ENCODE results near the gene PEAK1. TPM values are rescaled to one million over a fixed set of nuclear protein-coding genes. Genes with fewer than 3 reads are reported as not detected.
"Not testable (repeated sequence)": the region's sequence is repeated elsewhere in the genome, so short reads cannot be mapped to it uniquely, and the experiment has no call there.

The PEAK1 gene
- total RNA-seq, 1 experiment from 2014 or later, result 2.5 TPM

DNA sequence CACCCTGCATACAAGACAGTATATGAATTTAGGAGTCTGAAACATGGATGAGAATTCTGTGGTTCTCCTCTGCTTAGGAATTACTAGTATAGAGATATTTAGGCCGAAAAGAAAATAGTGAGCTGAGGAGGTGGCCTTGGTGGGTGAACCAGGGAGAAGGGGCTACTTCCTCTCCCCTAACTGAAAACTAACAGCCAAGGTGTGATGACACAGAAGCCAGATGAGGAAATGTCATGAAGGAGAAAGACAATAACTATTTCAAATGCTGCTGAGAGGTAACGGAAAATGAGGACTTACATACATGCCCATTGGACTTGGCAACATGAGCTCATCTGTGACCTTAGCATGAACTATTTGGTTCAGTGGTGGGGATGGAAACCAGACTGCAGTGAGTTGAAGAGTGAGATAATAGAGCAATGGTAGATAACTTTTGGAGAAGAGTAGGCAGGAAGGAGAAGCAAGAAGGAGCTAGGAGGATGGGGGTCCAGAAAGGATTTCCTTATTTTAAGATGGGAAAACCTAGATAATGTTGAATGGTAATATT, 234.6 kb downstream of the PEAK1 start:
- Histone ChIP-seq H3K79me2 (ENCODE audit: low read length) (no peaks in the 10 kb centered on the region), H3K4me1 (ENCODE audit: low read length) (peaks cover 33% of the 10 kb centered on the region), H3K4me3 (ENCODE audit: low read length) (no peak overlapping the region), H3K9ac (ENCODE audit: low read length) (no peak overlapping the region), H3K4me2 (ENCODE audit: low read depth, low read length, poor library complexity, severe bottlenecking) (no peak overlapping the region), H3K9me3 (ENCODE audit: low read length) (no peaks in the 10 kb centered on the region), H3K27me3 (ENCODE audit: low read length) (no peaks in the 10 kb centered on the region), H4K20me1 (ENCODE audit: insufficient read depth, low read depth, low read length) (no peaks in the 10 kb centered on the region; the same call in 1 of the 2 replicates), H2AFZ (ENCODE audit: low read length) (no peak overlapping the region), H3K27ac (ENCODE audit: low read length) (no peak overlapping the region), H3K9me2 (replicated peaks; ENCODE audit: insufficient read depth, low read length) (no peaks in the 10 kb centered on the region), H3K36me3 (ENCODE audit: insufficient read depth, low read length) (no peaks in the 10 kb centered on the region)
- DNase-seq, result no peak

DNA sequence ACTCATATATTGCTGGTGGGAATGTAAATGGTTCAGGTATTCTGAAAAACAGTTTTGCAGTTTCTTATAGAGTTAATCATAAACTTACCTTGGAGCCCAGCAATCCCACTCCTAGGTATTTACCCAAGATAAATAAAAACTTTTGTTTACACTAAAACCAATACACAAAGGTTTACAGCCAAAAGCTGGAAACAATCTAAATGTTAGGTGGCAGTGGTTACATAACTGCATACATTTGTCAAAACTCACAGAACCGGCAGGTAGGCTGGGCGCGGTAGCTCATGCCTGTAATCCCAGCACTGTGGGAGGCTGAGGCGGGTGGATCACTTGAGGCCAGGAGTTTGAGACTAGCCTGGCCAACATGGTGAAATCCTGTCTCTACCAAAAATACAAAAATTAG, 235.6 kb downstream of the PEAK1 start:
- not testable (repeated sequence) for DNase-seq; H4K20me1 ChIP-seq (ENCODE audit: insufficient read depth, low read depth, low read length); H3K9ac ChIP-seq (ENCODE audit: low read length); H3K27ac ChIP-seq (ENCODE audit: low read length); H2AFZ ChIP-seq (ENCODE audit: low read length); H3K4me3 ChIP-seq (ENCODE audit: low read length); H3K79me2 ChIP-seq (ENCODE audit: low read length); H3K4me2 ChIP-seq (ENCODE audit: low read depth, low read length, poor library complexity, severe bottlenecking); H3K27me3 ChIP-seq (ENCODE audit: low read length); H3K36me3 ChIP-seq (ENCODE audit: insufficient read depth, low read length); H3K9me2 ChIP-seq (replicated peaks; ENCODE audit: insufficient read depth, low read length); H3K9me3 ChIP-seq (ENCODE audit: low read length)
- peaks cover 33% of the 10 kb centered on the region for H3K4me1 ChIP-seq (ENCODE audit: low read length)

DNA sequence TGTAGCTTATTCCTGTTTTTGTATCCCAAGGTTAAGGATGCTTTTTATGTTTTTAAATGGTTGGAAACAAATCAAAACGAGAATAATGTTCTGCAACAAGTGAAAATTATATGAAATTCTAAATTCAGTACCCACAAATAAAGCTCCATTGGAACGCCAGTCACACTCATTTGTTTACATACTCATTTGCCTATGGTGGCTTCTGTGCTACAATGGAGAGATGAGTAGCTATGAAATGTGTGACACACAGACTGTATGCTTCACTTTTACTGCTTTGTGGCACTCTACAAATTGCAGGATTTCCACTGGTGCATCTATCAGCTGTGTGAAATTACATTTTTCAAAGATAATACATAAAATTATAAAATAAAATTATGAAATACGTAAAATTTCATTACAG, 236.8 kb downstream of the PEAK1 start:
- H3K27ac ChIP-seq (ENCODE audit: low read length), result no peak overlapping the region
- no peaks in the 10 kb centered on the region for H3K9me3 ChIP-seq (ENCODE audit: low read length)
- H3K4me2 ChIP-seq (ENCODE audit: low read depth, low read length, poor library complexity, severe bottlenecking), result no peak overlapping the region
- no peaks in the 10 kb centered on the region for H3K9me2 ChIP-seq (replicated peaks; ENCODE audit: insufficient read depth, low read length)
- peaks cover 28% of the 10 kb centered on the region for H3K4me1 ChIP-seq (ENCODE audit: low read length)
- no peaks in the 10 kb centered on the region for H3K79me2 ChIP-seq (ENCODE audit: low read length)
- no peak overlapping the region for H3K9ac ChIP-seq (ENCODE audit: low read length)
- H3K36me3 ChIP-seq (ENCODE audit: insufficient read depth, low read length), result no peaks in the 10 kb centered on the region
- no peaks in the 10 kb centered on the region for H3K27me3 ChIP-seq (ENCODE audit: low read length)
- no peaks in the 10 kb centered on the region; the same call in 1 of the 2 replicates for H4K20me1 ChIP-seq (ENCODE audit: insufficient read depth, low read depth, low read length)
- no peak overlapping the region for H2AFZ ChIP-seq (ENCODE audit: low read length)
- no peak for DNase-seq
- H3K4me3 ChIP-seq (ENCODE audit: low read length), result no peak overlapping the region

DNA sequence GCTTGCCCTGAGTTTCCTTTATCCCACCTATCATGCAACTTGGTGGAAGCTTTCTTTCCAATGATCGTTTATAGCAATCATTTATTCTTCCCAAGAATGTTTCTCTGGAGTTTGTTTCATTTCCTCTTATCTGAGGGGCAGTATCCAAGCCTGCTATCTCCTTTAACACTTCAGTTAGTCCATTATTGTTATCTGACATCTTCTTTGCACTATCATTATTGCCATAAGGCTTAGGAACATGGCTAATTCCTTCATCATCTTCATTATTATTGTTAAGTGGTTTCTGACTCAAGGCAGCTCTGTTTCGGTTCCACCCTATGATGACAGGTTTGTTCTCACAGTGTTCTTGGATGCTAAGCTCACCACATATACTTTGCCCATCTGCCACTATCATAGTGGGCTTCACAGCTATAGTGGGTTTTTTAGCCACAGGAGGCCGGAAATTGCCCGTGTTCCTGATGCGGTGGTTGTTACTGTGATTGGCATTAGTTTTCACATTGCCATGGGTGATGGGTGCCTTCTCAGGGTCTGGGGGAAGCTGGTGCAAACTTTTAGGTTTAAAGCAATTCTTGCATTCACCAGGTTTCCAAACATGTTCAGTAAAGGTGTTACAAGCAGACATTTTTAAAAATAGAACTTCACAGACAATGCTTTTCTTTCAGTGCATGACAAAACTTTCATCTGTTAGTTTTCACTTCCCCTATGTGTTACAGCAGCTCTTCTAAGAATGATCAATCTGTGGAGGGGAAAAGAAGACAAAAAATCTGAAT, 238.4 kb downstream of the PEAK1 start:
- Histone ChIP-seq H3K4me3 (ENCODE audit: low read length) (no peak overlapping the region), H3K79me2 (ENCODE audit: low read length) (no peaks in the 10 kb centered on the region), H3K27ac (ENCODE audit: low read length) (no peak overlapping the region), H3K27me3 (ENCODE audit: low read length) (no peaks in the 10 kb centered on the region), H3K4me2 (ENCODE audit: low read depth, low read length, poor library complexity, severe bottlenecking) (peak overlapping the region; percentile 26), H3K9me3 (ENCODE audit: low read length) (no peaks in the 10 kb centered on the region), H4K20me1 (ENCODE audit: insufficient read depth, low read depth, low read length) (no peaks in the 10 kb centered on the region), H3K4me1 (ENCODE audit: low read length) (peaks cover 19% of the 10 kb centered on the region), H3K9ac (ENCODE audit: low read length) (no peak overlapping the region), H3K36me3 (ENCODE audit: insufficient read depth, low read length) (no peaks in the 10 kb centered on the region), H2AFZ (ENCODE audit: low read length) (no peak overlapping the region), H3K9me2 (replicated peaks; ENCODE audit: insufficient read depth, low read length) (no peaks in the 10 kb centered on the region)
- peak; percentile 42 for DNase-seq

DNA sequence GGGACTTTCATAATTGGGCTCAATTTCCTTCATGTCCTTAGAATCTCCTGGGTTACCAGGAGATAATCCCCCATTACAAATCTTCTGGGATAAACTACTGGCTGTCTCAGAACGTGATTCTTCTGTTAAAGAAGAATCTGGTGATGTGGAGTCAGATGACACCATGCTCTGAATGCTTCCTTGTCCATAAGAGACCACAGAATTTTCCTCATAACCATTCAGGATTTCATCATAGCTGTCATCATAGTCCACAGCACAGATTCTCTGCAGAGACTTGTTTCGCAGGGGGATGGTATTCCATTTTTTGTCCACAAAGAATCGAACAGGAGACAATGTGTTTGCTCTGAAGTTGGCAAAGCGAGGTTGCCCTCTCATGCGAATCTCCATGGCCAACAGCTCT, 239.1 kb downstream of the PEAK1 start:
- no peak overlapping the region for H3K4me2 ChIP-seq (ENCODE audit: low read depth, low read length, poor library complexity, severe bottlenecking)

DNA sequence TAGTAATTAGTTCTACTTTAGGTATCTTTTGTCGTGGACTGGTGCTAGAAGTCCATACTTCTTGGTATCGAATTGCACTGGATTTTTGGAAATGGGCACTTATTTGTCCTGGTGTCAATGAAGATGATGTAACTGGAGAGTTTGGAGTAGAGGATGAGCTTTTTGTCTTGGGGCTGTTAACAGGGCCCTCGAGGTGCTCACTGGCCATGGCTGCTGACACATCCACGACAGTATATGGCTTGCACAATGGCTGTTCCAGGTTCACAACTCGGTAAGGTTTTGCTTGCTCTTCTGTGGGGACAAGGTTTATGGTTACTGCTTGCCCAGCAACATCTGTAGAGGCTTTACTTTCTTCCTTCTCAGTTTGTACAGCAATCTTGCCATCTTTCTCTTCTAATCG, 239.6 kb downstream of the PEAK1 start:
- Histone ChIP-seq H3K9me3 (ENCODE audit: low read length) (no peaks in the 10 kb centered on the region), H3K4me2 (ENCODE audit: low read depth, low read length, poor library complexity, severe bottlenecking) (no peak overlapping the region), H3K27ac (ENCODE audit: low read length) (no peak overlapping the region), H3K79me2 (ENCODE audit: low read length) (no peaks in the 10 kb centered on the region), H3K9ac (ENCODE audit: low read length) (no peak overlapping the region), H3K36me3 (ENCODE audit: insufficient read depth, low read length) (no peaks in the 10 kb centered on the region), H4K20me1 (ENCODE audit: insufficient read depth, low read depth, low read length) (no peaks in the 10 kb centered on the region), H3K4me3 (ENCODE audit: low read length) (no peak overlapping the region), H3K27me3 (ENCODE audit: low read length) (no peaks in the 10 kb centered on the region), H2AFZ (ENCODE audit: low read length) (no peak overlapping the region), H3K9me2 (replicated peaks; ENCODE audit: insufficient read depth, low read length) (no peaks in the 10 kb centered on the region), H3K4me1 (ENCODE audit: low read length) (peaks cover 19% of the 10 kb centered on the region)
- no peak for DNase-seq

More for the DNA sequence above, 239.1 kb downstream of the PEAK1 start:
- no peak overlapping the region for H3K27ac ChIP-seq (ENCODE audit: low read length)
- H3K36me3 ChIP-seq (ENCODE audit: insufficient read depth, low read length), result no peaks in the 10 kb centered on the region
- H4K20me1 ChIP-seq (ENCODE audit: insufficient read depth, low read depth, low read length), result no peaks in the 10 kb centered on the region
- DNase-seq, result no peak
- H3K9ac ChIP-seq (ENCODE audit: low read length), result no peak overlapping the region
- H3K9me2 ChIP-seq (replicated peaks; ENCODE audit: insufficient read depth, low read length), result no peaks in the 10 kb centered on the region
- H3K9me3 ChIP-seq (ENCODE audit: low read length), result no peaks in the 10 kb centered on the region
- no peaks in the 10 kb centered on the region for H3K79me2 ChIP-seq (ENCODE audit: low read length)
- no peak overlapping the region for H2AFZ ChIP-seq (ENCODE audit: low read length)
- peaks cover 19% of the 10 kb centered on the region for H3K4me1 ChIP-seq (ENCODE audit: low read length)
- H3K27me3 ChIP-seq (ENCODE audit: low read length), result no peaks in the 10 kb centered on the region
- no peak overlapping the region for H3K4me3 ChIP-seq (ENCODE audit: low read length)

DNA sequence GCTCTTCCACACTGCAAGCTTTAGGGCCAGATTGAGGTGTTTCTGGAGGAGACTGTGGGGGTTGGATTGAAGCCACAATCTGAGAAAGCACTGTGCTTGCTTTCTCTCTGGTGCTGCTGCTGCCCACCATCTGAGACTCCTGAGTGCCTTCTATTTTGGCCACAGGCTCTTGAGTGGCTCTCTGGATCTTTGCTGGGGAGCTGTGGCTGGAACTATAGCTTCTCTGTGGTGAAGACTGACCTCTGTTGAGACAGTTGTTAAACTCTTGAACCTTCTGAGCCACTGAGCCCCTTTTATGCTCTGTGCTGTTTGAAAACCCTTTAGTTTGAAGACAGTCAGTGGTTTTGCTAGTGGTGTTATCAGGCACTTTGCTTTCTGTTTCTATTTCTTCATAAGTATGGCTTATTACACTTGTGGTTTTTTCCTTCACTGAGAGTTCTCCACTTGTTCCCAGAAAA, 240.3 kb downstream of the PEAK1 start:
- no peak overlapping the region for H3K27ac ChIP-seq (ENCODE audit: low read length)
- H3K4me3 ChIP-seq (ENCODE audit: low read length), result no peak overlapping the region

DNA sequence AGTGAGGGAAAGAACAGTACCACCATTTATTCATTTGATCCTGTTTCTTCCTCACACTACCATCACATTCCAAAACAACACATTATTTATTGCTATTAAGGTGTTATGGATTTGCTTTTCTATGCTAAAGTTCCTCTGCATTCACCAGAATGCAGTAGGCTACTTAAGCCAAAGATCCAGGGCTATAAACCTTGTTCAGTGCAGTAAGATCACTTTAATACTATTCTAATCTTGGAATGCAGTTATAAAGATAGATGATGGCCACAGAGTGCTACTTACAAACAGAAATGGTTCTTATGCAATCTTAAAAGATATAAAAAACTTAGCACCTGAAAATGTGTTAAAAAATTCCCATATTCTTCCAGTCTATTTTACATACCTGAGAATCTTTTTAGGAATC, 241.5 kb downstream of the PEAK1 start:
- Histone ChIP-seq H2AFZ (ENCODE audit: low read length) (no peak overlapping the region), H3K36me3 (ENCODE audit: insufficient read depth, low read length) (no peaks in the 10 kb centered on the region), H3K9me2 (replicated peaks; ENCODE audit: insufficient read depth, low read length) (no peaks in the 10 kb centered on the region), H3K79me2 (ENCODE audit: low read length) (no peaks in the 10 kb centered on the region), H3K9me3 (ENCODE audit: low read length) (no peaks in the 10 kb centered on the region), H3K27ac (ENCODE audit: low read length) (no peak overlapping the region), H3K9ac (ENCODE audit: low read length) (no peak overlapping the region), H3K4me2 (ENCODE audit: low read depth, low read length, poor library complexity, severe bottlenecking) (no peak overlapping the region), H3K4me3 (ENCODE audit: low read length) (no peak overlapping the region), H3K4me1 (ENCODE audit: low read length) (peaks cover 19% of the 10 kb centered on the region), H4K20me1 (ENCODE audit: insufficient read depth, low read depth, low read length) (no peaks in the 10 kb centered on the region), H3K27me3 (ENCODE audit: low read length) (no peaks in the 10 kb centered on the region)
- no peak for DNase-seq

More for the DNA sequence above, 240.3 kb downstream of the PEAK1 start:
- Histone ChIP-seq H3K9me3 (ENCODE audit: low read length) (no peaks in the 10 kb centered on the region), H3K36me3 (ENCODE audit: insufficient read depth, low read length) (no peaks in the 10 kb centered on the region), H3K4me1 (ENCODE audit: low read length) (peaks cover 19% of the 10 kb centered on the region), H3K4me2 (ENCODE audit: low read depth, low read length, poor library complexity, severe bottlenecking) (no peak overlapping the region), H2AFZ (ENCODE audit: low read length) (no peak overlapping the region), H3K79me2 (ENCODE audit: low read length) (no peaks in the 10 kb centered on the region), H3K9me2 (replicated peaks; ENCODE audit: insufficient read depth, low read length) (no peaks in the 10 kb centered on the region), H4K20me1 (ENCODE audit: insufficient read depth, low read depth, low read length) (no peaks in the 10 kb centered on the region), H3K27me3 (ENCODE audit: low read length) (no peaks in the 10 kb centered on the region), H3K9ac (ENCODE audit: low read length) (no peak overlapping the region)
- no peak for DNase-seq

Measured in Karpas-422 (cell line).